A549 (cell line): ENCODE measurements around the gene ORC1.

Experiments
- CTCF ChIP-seq: fragments of >200 bp; sonication (Bioruptor Twin); formaldehyde crosslinking; IDR thresholded peaks from 3 replicates; pipeline ENCODE4 v1.5.1; 2016
- POLR2A ChIP-seq: IDR thresholded peaks from 2 replicates; pipeline ENCODE4 v1.6.1; 2012; ENCODE audit warnings: mild to moderate bottlenecking, low read length
- RAD21 ChIP-seq, 2 experiments: fragments of >200 bp in 1 of 2; sonication (Bioruptor Twin) in 1 of 2; formaldehyde crosslinking in 1 of 2; IDR thresholded peaks in 1 of 2; conservative IDR thresholded peaks in 1 of 2; 2 replicates in 1 of 2; 3 replicates in 1 of 2; pipeline ENCODE4 v1.6.1; 2012 to 2018; ENCODE audit warnings: inconsistent platforms in 1 of 2

- TF ChIP-seq CTCF (no peak), RAD21 (conservative IDR thresholded peaks at IDR 0.05 in 1 of 2, IDR thresholded peaks at IDR 0.05 in 1 of 2) (no peak), POLR2A (no peak)
These were observed 4.6 kb downstream of the ORC1 start for GRCh38 chr1:52399629-52400028.
